Activated naive CD4-positive, alpha-beta T cell treated with Interleukin-2 at 50 U/mL for 16 hours (primary cell): ENCODE results near the gene MISP.

Experiments used
- DNase-seq: peaks from one replicate; pipeline ENCODE4 v3.0.0-alpha.2; 2020

MISP gene

DNA sequence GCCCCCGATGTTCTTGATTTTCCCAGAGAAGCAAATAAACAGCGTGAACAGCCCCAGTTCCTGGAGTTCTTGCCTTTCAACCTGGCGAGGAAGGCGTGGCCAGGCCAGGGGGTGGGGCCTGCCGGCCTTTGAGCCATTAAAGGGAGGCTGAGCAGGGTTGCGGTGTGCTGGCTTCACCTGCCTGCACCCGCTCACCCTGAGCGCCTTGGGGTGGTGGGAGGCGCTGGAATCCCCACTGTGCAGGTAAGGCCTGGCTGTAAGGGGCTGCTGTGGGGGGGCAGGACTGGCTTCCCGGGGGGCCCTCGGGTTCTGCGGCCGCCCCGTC, 2.7 kb upstream of the MISP start:
- no peak for DNase-seq

DNA sequence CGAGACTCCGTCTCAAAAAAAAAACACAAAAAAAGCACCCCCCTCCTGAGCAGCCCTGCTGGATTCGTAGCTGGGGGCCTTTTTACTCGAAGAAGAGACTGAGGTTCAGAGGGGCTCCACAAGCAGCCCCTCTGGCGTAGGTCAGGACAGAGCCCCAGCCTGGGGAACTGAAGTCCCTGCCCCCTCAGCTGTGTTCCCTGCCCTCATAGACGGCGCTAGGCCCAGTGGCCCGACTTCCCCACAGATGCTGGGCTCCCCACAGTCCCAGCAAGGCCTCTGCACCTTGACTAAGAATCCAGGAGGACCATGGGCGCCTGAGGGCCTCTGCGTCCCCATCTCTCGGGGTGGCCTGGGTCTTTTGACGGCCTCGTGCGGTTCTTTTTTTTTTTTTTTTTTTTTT, 1.1 kb upstream of the MISP start:
- no peak for DNase-seq

DNA sequence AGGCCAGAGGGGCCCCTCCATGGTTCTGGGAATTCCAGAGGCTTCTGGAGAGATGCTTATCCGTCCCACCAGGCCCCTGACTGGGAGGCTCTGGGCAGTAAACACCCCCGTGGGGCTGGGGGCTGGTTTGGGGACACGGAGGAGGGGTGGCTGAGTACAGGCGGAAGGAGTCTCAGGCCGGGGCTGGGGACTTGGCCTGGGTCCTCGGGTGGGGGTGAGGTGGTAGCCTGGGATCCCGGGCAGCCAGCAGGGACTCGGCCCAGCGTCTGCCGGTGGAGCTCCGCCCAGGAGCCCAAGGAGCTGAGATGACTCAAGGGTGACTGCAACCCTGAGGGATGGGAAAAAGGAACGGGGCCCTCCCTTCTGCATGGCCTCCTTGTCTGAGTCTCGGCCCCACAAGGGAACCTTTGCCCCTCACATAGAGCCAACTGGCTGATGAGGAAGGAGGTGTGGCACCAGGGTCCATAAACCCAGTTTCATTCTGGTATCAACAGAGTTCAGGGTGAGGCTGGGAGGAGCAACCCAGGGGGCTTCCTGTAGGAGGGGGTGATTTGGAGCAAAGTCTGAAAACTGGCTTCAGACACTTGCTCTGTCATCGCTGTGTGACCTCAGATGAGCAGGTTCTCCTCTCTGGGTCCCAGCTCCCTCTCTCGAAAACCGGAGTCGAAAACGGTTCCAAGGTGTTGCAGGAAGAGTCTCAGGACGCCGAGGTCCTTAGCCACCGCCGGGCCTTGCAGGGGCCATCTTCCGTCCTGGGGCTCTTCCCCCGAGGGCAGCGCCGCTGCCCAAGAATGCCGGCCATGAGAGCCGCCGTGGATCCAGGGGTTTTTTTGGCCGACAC, 809 bp downstream of the MISP start:
- DNase-seq, result no peak

DNA sequence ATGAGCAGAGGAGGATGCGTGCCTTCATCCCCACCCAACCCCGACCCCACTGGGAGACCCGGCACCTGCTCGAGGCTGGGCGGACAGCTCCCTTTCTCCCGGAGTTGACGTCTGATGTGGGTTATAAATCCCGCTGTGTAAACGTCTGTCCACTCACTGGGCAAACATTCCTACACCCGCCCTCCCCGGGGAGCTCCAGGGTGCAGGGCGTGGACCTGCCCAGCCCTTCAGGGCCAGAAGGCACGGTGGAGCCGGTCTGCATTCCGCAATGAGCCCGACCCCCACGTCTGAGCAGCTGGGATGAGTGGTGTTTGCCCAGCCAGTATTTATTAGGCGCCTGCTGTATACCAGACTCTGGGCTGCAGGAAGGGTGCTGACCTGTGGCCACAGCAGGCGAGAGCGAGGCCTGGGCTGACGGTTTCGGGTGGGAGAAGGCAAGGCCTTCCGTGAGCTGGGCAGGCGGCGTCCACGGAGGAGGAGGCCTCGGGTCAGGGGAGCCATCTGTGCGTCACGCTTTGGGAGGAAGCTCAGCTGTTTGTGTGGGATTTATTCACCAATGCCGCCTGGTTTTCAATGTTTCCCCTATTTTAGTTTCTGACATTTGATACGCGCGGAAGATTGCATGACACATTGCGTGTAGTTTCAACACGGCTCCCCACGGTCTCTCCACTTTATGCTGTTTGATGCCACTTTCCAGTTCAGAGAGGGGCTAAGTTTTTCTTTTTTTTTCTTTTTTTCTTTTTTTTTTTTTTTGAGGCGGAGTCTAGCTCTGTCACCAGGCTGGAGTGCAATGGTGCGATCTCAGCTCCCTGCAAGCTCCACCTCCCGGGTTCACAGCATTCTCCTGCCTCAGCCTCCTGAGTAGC, 2.0 kb downstream of the MISP start:
- no peak for DNase-seq

DNA sequence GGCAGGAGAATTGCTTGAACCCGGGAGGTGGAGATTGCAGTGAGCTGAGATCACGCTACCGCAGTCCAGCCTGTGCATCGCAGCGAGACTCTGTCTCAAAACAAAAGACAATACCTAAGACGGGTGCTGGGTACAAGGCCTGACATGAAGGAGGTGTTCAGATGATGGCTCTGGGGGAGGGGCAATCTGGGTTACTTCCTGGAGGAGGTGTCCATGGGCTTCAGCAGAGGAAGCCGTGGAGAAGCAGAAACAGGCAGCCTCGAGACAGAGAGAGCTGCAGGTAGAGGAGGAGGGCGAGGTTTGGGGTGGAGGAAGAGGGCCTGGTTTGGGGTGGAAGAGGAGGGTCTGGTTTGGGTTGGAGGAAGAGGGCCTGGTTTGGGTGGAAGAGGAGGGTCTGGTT, 3.6 kb downstream of the MISP start:
- DNase-seq, result no peak

DNA sequence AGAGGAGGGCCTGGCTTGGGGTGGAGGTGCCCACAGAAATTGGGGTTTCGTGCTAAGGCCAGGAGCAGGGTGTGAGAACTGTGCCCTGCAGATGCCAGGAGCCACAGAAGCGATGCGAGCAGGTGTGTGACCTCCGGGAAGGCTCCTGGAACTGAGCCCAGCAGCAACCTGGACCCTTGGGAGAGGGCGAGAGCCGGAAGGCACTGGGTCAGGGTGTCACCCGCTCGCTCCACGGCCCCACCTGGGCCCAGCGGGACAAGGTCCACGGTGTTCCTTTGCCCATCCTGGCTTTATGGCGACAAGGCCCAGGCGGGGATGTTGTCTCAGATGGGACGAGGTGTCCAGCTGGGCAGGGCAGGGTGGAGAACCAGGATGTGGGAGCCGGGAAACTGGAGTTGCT, 4.2 kb downstream of the MISP start:
- DNase-seq, result no peak

DNA sequence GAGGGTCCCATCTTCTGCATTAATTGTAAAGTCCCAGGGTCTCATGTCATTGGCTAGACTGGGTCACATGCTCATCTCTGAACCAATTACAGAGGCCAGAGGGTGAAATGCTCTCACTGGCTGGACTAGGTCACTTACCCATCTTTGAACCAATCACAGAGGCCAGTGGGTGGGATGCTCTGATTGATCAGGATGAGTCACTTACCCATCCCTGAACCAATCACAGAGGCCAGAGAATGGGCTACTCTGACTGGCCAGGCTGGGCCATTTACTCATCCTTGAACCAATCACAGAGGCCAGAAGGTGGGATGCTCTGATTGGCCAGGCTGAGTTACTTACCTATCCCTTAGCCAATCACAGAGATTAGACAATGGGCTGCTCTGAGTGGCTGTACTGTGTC, 5.3 kb downstream of the MISP start:
- DNase-seq, result peak; percentile 20

DNA sequence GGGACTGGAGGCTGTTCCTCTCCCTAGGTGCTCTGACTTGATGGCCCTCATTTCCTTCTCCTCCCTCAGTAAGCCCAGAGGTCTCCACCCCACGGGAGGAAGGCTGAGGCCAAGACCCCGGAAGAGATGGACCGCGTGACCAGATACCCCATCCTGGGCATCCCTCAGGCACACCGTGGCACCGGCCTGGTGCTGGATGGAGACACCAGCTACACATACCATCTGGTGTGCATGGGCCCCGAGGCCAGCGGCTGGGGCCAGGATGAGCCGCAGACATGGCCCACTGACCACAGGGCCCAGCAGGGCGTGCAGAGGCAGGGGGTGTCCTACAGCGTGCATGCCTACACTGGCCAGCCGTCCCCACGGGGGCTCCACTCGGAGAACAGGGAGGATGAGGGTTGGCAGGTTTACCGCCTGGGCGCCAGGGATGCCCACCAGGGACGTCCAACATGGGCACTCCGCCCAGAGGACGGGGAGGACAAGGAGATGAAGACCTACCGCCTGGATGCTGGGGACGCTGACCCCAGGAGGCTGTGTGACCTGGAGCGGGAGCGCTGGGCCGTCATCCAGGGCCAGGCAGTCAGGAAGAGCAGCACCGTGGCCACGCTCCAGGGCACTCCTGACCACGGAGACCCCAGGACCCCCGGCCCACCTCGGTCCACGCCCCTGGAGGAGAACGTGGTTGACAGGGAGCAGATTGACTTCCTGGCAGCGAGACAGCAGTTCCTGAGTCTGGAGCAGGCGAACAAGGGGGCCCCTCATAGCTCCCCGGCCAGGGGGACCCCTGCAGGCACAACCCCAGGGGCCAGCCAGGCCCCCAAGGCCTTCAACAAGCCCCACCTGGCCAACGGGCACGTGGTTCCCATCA, 6.1 kb downstream of the MISP start:
- DNase-seq, result no peak

DNA sequence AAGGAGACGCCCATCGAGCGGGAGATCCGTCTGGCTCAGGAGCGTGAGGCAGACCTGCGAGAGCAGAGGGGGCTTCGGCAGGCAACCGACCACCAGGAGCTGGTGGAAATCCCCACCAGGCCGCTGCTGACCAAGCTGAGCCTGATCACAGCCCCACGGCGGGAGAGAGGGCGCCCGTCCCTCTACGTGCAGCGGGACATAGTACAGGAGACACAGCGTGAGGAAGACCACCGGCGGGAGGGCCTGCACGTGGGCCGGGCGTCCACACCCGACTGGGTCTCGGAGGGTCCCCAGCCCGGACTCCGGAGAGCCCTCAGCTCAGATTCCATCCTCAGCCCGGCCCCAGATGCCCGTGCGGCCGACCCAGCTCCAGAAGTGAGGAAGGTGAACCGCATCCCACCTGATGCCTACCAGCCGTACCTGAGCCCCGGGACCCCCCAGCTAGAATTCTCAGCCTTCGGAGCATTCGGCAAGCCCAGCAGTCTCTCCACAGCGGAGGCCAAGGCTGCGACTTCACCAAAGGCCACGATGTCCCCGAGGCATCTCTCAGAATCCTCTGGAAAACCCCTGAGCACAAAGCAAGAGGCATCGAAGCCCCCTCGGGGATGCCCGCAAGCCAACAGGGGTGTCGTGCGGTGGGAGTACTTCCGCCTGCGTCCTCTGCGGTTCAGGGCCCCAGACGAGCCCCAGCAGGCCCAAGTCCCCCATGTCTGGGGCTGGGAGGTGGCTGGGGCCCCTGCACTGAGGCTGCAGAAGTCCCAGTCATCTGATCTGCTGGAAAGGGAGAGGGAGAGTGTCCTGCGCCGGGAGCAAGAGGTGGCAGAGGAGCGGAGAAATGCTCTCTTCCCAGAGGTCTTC, 7.1 kb downstream of the MISP start:
- no peak for DNase-seq

DNA sequence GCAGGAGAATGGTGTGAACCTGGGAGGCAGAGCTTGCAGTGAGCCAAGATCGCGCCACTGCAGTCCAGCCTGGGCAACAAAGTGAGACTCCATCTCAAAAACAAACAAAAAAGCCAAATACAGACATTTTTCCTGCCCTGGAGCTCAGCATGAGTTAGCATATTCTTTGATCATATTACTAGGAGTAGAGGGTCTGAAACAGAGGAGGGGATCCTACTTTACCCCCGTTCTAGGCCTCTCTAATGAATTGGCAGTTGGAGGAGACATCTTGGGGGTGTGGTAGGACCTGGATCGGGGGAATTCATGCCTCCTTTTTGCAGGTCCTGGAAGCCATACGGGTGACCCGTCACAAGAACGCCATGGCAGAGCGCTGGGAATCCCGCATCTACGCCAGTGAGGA, 12.3 kb downstream of the MISP start:
- no peak for DNase-seq

DNA sequence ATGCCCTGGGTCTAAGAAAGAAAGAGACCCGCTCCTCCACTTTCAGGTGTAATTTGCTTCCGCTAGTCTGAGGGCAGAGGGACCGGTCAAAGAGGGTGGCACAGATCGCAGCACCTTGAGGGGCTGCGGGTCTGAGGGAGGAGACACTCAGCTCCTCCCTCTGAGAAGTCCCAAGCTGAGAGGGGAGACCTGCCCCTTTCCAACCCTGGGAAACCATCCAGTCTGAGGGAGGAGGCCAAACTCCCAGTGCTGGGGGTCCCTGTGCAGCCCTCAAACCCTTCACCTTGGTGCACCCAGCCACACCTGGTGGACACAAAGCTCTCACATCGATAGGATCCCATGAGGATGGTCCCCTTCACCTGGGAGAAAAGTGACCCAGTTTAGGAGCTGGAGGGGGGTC, 13.0 kb downstream of the MISP start:
- no peak for DNase-seq

DNA sequence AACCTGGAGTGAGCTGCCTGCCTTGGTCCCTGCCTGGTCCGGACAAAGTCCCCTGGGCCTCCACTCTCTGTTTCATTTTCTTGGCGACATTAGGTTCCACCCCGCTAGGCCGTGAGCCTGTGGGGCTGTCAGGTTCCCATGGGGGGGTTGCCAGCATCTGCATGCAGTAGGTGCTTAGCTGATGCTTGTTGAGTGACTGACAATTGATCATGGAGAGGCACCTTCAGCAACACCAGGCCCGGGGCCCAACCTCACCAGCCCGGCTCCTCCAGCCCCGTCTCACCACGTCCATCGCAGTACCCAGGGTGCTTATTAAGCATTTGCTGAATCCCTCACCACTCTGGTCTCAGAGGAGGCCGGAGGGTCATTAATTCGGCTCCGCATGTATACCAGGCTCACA, 13.4 kb downstream of the MISP start:
- no peak for DNase-seq

DNA sequence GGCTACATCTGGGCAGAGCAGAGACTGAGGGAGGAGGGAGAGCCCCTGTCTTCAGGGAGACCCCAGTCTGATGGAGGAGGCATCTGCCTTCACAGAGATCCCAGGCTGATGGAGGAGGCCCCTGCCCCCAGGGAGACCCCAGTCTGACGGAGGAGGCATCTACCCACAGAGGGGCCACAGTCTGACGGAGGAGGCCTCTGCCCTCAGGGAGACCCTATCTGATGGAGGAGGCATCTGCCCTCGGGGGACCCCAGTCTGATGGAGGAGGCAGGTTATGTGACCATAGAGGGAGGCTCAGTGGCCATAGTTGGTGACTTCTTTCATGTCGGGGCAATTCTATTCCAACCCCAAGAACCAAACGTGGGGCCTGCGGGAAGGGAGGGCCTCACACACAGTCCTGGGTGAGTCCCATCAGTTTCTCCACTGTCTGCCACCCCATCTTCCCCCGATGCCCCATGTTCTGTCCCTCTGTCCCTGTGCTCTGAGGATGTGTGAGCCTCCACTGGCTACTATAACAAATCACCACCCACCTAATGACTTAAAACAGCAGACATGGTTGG, 14.3 kb downstream of the MISP start:
- DNase-seq, result no peak

DNA sequence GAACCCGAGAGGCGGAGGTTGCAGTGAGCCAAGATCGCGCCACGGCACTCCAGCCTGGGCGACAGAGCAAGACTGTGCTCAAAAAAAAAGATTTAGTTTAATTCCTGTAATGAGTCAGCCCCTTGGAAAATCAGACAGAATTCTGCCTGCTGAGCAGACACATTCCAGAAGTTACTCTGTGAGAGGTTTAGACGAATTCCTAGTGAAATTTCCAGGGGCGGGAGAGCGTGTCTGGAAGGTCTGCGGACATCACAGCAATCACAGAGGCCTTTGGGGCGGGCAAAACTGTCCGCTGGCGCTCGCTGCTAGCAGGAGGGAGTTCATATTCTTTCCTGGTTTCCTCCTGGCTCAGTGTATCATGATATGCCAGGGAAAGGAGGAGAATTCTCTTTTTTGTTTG, 17.5 kb downstream of the MISP start:
- DNase-seq, result no peak

DNA sequence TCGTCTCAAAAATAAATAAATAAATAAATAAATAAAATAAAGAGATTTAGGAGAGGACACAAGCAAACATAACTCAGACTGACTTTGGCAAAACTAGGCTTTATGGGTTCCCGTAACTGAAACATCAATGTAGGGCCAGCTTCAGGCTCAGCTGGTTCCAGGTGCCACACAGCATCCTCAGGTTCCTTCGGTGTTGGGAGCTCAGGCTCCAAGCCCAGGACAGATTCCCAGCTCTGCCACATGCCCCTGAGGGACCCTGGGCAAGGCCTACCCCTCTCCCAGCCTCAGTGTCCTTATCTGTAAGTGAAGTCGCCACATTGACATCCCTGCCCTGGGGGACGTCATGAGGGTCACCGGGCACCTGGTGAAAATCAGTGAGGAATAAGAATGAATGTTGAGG, 18.7 kb downstream of the MISP start:
- no peak for DNase-seq

DNA sequence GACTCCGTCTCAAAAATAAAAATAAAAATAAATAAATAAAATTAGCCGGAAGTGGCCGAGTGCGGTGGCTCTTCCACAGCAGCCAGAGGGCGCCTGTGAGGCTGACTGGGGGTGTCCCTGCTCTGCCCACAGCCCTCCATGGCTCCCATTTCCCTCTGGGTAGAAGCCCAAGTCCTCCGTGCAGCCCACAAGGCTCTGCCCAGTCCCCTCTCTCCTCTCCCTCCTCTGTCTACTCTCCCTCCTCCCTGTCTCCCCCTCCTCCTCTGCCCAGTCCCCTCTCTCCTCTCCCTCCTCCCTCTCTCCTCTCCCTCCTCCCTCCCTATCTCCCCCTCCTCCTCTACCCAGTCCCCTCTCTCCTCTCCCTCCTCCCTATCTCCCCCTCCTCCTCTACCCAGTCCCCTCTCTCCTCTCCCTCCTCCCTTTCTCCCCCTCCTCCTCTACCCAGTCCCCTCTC, 20.4 kb downstream of the MISP start:
- DNase-seq, result peak; percentile 33

DNA sequence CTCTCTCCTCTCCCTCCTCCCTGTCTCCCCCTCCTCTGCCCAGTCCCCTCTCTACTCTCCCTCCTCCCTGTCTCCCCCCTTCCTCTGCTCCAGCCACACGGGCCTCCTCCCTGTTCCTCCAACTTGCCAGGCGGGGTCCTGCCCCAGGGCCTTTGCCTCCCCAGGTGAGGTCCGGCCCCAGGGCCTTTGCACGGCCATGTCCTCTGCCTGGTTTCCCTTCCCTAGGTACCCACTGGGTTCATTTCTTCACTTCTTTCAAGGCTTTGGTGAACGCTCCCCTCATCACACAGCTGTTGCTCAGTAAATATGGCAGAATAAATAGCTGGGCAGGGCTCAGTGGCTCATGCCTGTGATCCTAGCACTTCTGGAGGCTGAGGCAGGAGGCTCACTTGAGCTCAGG, 21.2 kb downstream of the MISP start:
- no peak for DNase-seq

DNA sequence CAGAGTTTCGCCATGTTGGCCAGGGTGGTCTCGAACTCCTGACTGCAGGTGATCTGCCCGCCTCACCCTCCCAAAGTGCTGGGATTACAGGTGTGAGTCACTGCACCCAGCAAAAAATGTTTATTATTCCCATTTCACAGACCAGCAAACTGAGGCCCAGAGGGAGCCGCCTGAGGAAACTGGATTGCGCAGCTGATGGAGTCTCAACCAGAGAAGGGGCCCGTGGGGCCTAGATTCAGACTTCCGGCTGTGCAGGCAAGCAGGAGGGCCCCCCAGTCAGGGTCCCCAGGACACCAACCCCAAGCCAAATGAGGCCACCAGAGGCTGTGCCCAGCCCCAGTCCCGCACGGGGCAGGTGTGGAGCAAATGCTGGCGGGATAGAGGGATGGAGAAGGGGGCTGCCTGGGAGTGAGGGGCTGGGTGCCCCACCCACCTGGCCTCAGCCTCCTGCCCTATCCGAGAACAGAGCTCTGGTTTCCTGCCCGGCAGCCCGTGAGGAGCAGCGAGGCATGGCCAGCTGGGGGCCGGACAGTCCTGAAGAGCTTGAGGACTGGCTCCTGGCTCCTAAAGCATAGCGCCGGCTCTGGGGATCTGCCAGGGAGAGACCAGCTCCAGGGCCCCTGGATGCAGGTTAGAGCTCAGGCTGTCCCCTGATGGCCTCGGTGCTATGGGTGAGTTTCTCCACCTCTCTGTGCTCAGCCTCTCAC, 22.0 kb downstream of the MISP start:
- DNase-seq, result no peak

DNA sequence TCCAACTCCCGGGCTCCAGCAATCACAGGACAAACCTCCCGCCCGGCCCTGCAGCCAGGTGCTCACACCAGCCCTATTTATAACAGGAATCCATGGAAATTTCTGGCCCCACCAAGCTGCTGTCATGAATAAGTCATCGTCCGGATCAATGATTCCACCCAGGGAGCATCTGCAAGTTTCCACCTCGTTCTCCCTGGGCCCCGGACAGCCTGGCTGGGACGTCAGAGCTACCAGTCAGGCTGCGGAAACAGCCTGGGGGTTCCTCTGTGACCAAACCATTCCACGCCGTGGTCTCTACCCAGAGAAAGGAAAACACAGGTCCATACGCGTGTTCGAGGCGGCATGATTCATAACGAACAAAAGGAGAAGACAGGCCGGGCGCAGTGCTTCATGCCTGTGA, 25.6 kb downstream of the MISP start:
- DNase-seq, result no peak

DNA sequence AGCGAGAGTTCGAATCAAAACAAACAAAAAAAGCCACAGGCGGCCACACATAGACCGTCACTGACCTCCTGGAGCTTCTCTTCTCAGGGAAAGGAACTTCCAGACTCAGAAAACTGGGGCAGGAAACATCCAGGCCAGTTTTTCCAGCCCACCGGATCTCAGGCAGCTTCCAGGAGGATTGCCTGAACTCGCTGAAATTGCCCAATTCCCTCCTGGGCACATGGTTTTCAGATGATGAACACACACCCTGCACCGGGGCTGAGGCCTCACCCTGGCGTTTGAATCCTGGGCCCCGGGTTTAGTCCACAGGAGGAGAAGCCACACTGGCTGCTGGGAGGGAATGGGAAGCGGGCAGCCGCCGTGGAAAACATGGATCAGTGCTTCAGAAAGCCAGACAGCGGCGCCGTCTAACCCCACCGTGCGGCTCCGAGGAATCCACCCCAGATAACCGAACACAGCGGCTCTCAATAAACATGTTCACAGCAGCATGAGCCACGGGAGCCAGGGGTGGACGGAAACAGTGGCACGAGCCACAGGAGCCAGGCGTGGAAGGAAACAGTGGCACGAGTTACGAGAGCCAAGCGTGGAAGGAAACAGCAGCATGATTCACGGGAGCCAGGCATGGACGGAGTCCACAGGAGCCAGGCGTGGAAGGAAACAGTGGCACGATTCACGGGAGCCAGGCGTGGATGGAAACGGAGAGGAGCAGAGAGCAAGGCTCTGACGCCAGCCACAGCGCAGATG, 28.2 kb downstream of the MISP start:
- no peak for DNase-seq

DNA sequence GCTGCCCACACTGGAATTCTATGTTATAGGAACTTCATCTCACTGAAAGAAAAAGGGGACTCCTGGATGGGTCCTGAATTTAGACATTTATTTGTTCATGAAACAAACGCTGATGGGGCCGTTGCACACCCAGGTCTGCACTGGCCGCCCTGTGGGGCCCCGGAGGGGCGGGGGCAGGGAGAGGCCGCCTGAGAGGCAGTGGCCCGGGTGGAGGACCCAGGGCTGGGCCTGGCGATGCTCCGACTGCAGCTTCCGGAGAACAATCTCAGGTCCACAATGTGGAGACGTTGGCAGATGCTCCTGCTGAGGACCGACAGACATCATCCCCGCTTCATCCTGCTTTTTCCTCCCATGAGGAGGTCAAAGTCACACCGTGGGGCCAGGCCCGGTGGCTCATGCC, 30.0 kb downstream of the MISP start:
- no peak for DNase-seq
